Hepatocyte (in vitro differentiated cells): Measurements from ENCODE around the gene CCDC78.

Experiments
- CTCF ChIP-seq: fragments of 200-600 bp; sonication (generic); IDR thresholded peaks from 2 replicates; pipeline ENCODE4 v1.5.1; 2016; ENCODE audit warnings: antibody characterized with exemption, mild to moderate bottlenecking; ENCODE audit not compliant: poor library complexity
- EZH2phosphoT487 ChIP-seq: fragments of 200-600 bp; sonication (generic); IDR thresholded peaks from one replicate; pipeline ENCODE4 v1.6.1; 2018; ENCODE audit warnings: antibody characterized with exemption, mild to moderate bottlenecking, low read depth, moderate library complexity; ENCODE audit not compliant: unreplicated experiment, severe bottlenecking

DNA sequence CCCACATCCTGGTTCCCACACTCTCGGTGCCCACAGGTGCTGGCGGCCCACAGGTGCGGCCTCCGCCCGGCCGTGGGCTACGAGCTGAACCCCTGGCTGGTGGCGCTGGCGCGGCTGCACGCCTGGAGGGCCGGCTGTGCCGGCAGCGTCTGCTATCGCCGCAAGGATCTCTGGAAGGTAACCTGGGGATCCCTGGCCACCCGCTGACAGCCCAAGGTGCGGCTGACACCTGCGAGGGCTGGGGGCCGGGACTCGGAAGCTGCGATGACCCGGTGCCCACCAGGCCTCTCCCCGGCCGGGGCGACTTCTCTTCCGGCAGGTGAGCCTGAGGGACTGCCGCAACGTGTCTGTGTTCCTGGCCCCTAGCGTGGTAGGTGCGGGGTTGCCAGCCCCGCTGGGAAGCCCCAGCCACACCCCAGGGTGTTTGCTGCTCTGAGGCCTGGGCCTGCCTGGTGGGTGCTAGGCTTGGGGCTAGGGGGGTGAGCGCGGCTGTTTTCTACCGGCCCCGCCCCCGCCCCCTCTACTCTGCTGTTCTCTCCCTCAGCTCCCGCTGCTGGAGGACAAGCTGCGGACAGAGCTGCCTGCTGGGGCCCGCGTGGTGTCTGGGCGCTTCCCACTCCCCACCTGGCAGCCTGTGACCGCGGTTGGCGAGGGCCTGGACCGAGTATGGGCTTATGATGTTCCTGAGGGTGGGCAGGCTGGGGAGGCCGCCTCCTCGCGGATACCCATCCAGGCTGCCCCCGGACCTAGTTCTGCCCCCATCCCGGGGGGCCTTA is 4.3 kb downstream of the CCDC78 start:
- TF ChIP-seq EZH2phosphoT487 (no peak), CTCF (no peak)
